ENCODE data around the gene UBASH3B.
"Not testable (repeated sequence)": the region's sequence is repeated elsewhere in the genome, so short reads cannot be mapped to it uniquely, and the experiment has no call there.

The UBASH3B gene, protein sequence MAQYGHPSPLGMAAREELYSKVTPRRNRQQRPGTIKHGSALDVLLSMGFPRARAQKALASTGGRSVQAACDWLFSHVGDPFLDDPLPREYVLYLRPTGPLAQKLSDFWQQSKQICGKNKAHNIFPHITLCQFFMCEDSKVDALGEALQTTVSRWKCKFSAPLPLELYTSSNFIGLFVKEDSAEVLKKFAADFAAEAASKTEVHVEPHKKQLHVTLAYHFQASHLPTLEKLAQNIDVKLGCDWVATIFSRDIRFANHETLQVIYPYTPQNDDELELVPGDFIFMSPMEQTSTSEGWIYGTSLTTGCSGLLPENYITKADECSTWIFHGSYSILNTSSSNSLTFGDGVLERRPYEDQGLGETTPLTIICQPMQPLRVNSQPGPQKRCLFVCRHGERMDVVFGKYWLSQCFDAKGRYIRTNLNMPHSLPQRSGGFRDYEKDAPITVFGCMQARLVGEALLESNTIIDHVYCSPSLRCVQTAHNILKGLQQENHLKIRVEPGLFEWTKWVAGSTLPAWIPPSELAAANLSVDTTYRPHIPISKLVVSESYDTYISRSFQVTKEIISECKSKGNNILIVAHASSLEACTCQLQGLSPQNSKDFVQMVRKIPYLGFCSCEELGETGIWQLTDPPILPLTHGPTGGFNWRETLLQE

GRCh38 chr11:122655527-122656072 is at the start of gene UBASH3B:
Gene UBASH3B, plus strand, starts transcription at chr11:122655722. Its CDS starts 328 bp downstream, at chr11:122656050.
- TF ChIP-seq, protein P1, sequence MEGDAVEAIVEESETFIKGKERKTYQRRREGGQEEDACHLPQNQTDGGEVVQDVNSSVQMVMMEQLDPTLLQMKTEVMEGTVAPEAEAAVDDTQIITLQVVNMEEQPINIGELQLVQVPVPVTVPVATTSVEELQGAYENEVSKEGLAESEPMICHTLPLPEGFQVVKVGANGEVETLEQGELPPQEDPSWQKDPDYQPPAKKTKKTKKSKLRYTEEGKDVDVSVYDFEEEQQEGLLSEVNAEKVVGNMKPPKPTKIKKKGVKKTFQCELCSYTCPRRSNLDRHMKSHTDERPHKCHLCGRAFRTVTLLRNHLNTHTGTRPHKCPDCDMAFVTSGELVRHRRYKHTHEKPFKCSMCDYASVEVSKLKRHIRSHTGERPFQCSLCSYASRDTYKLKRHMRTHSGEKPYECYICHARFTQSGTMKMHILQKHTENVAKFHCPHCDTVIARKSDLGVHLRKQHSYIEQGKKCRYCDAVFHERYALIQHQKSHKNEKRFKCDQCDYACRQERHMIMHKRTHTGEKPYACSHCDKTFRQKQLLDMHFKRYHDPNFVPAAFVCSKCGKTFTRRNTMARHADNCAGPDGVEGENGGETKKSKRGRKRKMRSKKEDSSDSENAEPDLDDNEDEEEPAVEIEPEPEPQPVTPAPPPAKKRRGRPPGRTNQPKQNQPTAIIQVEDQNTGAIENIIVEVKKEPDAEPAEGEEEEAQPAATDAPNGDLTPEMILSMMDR (IDR thresholded peaks at IDR 0.05; ENCODE audit: low read depth, low read length, missing control alignments) = no peak
- H3K4me3 ChIP-seq (ENCODE audit: low read depth, low read length) = peak within 1 kb of the TSS; percentile 75

DNA sequence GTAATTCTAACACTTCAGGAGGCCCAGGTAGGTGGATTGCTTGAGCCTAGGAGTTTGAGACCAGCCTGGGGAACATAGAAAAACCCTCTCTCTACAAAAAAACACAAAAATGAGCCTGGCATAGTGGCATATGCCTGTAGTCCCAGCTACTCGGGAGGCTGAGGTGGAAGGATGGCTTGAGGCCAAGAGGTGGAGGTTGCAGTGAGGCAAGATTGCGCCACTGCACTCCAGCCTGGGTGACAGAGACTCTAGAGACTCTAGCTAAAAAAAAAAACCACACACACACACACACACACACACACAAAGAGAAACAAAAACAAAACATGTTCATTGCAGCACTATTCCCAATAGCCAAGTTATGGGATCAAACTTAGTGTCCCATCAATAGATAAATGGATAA is 48.4 kb upstream of the UBASH3B start:
- not testable (repeated sequence) for DNase-seq (ENCODE audit: low read depth)

More at GRCh38 chr11:122655527-122656072, at the start of gene UBASH3B:
- DNase-seq (ENCODE audit: low read depth) = no peak

DNA sequence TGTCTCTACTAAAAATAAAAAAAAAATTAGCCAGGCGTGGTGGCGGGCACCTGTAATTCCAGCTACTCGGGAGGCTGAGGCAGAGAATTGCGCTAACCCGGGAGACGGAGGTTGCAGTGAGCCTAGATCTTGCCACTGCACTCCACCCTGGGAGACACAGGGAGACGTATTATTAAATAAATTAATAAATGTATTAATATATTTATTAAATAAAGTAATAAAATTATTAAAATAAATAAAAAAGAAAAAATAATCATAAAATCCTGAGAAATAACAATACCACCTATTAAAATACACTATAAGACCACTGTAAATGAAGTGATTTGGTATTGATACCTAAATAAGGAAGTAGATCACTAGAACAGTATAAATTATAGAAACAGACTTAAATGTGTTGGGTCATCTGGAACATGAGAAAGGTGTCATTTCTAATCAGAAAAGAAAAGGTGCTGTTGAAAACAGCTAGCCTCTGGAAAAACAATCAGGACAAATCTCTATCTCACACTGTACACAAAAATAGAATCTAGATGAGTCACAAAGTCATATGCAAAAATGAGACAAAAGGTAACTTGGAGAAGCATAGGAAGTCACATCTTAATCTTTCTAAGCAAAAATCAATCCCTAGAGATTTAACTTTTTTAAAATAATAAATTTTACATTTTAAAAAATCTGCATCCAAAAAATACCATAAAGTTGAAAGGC is 43.2 kb upstream of the UBASH3B start:
- TF ChIP-seq, protein P1 (IDR thresholded peaks at IDR 0.05; ENCODE audit: low read depth, low read length, missing control alignments) = no peak
- no peak overlapping the region for H3K4me3 ChIP-seq (ENCODE audit: low read depth, low read length)
- DNase-seq (ENCODE audit: low read depth) = no peak

More for the DNA sequence above, 48.4 kb upstream of the UBASH3B start:
- H3K4me3 ChIP-seq (ENCODE audit: low read depth, low read length) = not testable (repeated sequence)

DNA sequence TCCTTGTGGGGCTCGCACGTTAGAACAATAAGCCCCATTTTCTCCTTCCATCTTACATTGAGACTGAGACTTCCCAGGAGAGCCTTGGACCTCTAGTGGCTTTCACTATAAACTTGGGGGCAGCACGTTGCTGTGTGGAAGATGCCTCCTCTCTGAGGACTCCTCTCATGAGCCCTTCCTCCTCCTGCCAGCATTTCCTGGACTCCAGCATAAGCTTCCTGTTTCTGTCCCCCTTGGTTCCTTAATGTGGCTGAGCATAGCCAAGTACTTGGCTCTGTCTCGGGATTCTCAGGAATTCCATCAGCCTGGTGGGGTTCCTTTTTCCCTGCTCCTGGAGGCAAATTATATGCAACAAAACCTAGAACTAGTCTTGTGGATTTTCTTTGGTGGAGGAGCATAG is 38.8 kb upstream of the UBASH3B start:
- no peak overlapping the region for H3K4me3 ChIP-seq (ENCODE audit: low read depth, low read length)
- TF ChIP-seq, protein P1 (IDR thresholded peaks at IDR 0.05; ENCODE audit: low read depth, low read length, missing control alignments) = no peak
- no peak for DNase-seq (ENCODE audit: low read depth)

GRCh38 chr11:122617297-122617696 is 38.2 kb upstream of the UBASH3B start:
- no peak for DNase-seq (ENCODE audit: low read depth)
- TF ChIP-seq, protein P1 (IDR thresholded peaks at IDR 0.05; ENCODE audit: low read depth, low read length, missing control alignments) = no peak
- H3K4me3 ChIP-seq (ENCODE audit: low read depth, low read length) = no peak overlapping the region

DNA sequence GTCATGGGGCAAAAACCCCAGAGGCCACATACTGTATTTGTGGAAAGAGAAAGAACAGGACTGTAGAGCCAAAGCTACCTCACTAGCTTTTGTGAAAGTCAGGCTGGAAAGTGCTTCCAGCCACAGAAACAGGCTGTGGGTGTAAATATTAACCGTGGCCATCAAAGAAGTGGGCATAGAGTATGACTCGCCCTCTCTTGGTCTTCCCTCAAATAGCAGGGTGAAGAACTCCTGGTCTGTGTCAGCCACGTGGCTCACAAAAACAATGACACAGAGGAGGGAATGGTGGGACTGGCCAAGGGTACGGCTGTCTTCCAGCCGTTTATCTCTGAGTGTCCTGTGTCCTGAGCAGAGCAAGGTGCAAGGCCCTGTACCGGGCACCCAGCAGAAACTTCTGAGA is 37.6 kb upstream of the UBASH3B start:
- TF ChIP-seq, protein P1 (IDR thresholded peaks at IDR 0.05; ENCODE audit: low read depth, low read length, missing control alignments) = no peak

DNA sequence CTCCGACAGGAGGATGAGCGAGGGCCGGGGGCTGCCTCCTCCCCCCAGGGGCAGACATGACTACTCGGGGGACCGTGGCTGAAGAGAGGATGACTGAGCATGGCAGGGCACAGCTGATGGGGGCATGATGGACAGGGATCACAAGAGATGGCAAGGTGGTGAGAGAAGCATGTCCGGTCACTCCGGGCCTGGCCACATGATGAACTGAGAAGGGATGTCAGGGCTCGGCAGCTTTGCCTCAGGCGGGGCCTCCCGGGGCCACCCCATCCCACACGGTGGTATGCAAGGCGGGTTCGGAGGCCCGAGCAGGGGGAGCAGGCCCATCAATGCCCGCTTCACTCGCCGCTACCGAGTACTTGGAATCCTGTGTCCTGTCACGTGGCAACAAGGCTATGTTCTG is 36.6 kb upstream of the UBASH3B start:
- no peak for DNase-seq (ENCODE audit: low read depth)
- TF ChIP-seq, protein P1 (IDR thresholded peaks at IDR 0.05; ENCODE audit: low read depth, low read length, missing control alignments) = no peak
- no peak overlapping the region for H3K4me3 ChIP-seq (ENCODE audit: low read depth, low read length)

More for the DNA sequence above, 37.6 kb upstream of the UBASH3B start:
- no peak overlapping the region for H3K4me3 ChIP-seq (ENCODE audit: low read depth, low read length)
- no peak for DNase-seq (ENCODE audit: low read depth)

Measured in GM12864 (cell line).